ENCODE measurements around the gene USP6.

GRCh38 chr17:5211458-5211857 is 95.6 kb downstream of the USP6 start:
- TF ChIP-seq POLR2A (IDR thresholded peaks at IDR 0.05; ENCODE audit: borderline replicate concordance, extremely low read depth, insufficient read depth, insufficient read length) (no peak), ELF1 (IDR thresholded peaks at IDR 0.05; ENCODE audit: borderline replicate concordance, low read depth) (no peak), CTCF (IDR thresholded peaks at IDR 0.05 in 2 of 3, conservative IDR thresholded peaks at IDR 0.05 in 1 of 3; ENCODE audit: borderline replicate concordance in 1 of 3, insufficient read depth in 1 of 3, low read depth in 2 of 3, low read length in 2 of 3) (no peak), EZH2 (IDR thresholded peaks at IDR 0.05) (no peak), YY1 (IDR thresholded peaks at IDR 0.05; ENCODE audit: extremely low read depth, insufficient replicate concordance, low read depth, low read length) (no peak), SIN3A (IDR thresholded peaks at IDR 0.05; ENCODE audit: low read depth) (no peak), EZH2phosphoT487 (IDR thresholded peaks at IDR 0.05; ENCODE audit: borderline replicate concordance) (no peak)
